Erythroblast (primary cell): Measurements from ENCODE around the gene MOCS2.

Experiments
- GATA1 ChIP-seq: IDR thresholded peaks from 2 replicates; pipeline ENCODE4 v1.6.1; 2011; ENCODE audit warnings: low read depth, mild to moderate bottlenecking, control low read depth, low read length, moderate library complexity
- POLR2A ChIP-seq: IDR thresholded peaks from 2 replicates; pipeline ENCODE4 v1.6.1; 2011; ENCODE audit warnings: mild to moderate bottlenecking, low read length

GRCh38 chr5:53059281-53059680, 50.3 kb downstream of the MOCS2 start:
- TF ChIP-seq POLR2A (no peak), GATA1 (no peak)
